GM18499 (cell line): Measurements from ENCODE around the gene DLG1.

ENCODE experiments used
- ATAC-seq: cut with Tn5 transposase; IDR thresholded peaks from one replicate; pipeline ENCODE4 v1.9.1; 2021; ENCODE audit warnings: moderate number of reproducible peaks; ENCODE audit not compliant: insufficient read depth, unreplicated experiment

Gene DLG1

DNA sequence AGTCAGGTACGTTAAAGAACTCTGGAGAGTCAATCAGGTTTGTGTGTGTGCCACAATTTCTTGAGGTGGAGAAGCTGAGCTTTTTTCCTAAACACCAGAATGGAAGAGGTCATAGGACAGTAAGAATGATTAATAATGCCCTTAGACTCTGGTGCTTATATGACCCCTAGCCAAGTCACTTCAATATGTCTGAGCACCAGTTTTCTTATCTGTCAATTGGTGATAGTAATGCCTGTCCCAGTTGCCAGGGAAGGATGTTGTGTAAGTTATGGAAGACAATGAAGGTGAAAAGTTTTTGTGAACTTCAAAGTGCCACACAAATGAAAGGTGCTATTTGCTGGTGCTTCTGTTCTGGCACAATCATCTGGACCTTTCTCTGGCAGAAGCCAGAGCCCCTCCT is 22.2 kb upstream of the DLG1 start:
- ATAC-seq, result no peak

DNA sequence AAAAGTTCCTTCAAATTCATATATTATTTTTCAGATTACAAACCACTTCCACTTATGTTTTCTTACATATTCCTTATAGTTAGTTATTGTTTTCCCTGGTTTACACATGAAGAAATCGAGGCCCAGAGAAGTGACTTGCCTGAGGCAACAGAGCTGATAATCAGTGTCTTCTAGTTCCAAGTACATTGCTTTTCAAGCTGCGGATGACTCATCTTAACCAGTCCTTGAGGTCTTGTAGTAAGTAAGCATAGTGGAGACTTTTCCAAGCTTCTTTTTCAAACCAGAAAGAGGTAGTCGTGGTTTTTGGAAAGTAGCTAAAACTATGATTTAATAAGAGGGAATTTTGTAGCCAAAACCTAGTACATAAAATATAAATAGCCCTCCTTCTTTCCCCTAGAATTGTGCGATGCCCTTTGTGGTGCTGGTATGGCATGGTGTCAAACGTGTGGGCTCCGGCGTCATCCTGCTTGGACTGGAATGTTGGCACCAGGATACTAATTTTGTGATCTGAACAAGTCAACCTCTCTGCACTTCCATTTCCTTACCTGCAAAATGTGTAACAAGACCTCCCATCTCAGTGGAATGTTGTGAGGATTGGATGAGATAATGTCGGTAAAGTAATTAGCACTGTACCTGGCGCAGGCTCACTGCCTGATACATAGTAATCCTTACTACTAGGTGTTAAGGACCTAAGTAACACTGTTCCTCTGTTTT is 19.0 kb upstream of the DLG1 start:
- ATAC-seq, result no peak

DNA sequence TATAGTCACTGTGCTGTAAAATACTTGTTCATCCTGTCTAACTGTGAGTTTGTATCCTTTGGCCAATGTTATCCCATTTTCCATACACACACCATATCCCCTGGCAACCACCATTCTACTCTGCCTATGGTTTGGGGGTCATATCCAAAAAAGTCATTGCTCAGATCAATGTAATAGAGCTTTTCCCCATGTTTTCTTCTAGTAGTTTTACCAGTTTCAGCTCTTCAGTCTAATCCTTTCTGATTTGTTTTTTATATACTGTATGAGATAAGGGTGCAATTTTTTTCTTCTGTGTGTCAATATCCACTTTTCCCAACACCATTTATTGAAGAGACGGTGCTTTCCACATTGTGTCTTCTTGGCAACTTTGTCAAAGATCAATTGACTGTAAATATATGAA is 14.0 kb upstream of the DLG1 start:
- ATAC-seq, result no peak

DNA sequence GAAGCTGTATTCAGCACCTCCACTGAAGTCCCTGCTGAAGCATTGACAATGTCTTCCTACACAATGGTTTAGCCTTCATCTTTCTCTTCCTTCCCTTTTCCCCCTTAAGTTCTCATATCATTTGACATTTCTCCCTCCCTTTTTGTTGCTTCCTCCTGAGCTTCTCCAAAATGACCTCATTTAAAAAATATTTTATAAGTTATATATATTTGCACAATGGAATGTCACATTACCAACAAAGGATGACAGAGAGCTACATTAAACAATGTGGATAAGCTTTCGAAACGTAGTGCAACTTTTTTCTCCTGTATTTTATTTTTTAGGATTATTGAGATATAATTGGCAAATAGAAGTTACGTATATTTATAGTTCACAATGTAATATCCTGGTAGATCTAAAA is 13.2 kb upstream of the DLG1 start:
- no peak for ATAC-seq

DNA sequence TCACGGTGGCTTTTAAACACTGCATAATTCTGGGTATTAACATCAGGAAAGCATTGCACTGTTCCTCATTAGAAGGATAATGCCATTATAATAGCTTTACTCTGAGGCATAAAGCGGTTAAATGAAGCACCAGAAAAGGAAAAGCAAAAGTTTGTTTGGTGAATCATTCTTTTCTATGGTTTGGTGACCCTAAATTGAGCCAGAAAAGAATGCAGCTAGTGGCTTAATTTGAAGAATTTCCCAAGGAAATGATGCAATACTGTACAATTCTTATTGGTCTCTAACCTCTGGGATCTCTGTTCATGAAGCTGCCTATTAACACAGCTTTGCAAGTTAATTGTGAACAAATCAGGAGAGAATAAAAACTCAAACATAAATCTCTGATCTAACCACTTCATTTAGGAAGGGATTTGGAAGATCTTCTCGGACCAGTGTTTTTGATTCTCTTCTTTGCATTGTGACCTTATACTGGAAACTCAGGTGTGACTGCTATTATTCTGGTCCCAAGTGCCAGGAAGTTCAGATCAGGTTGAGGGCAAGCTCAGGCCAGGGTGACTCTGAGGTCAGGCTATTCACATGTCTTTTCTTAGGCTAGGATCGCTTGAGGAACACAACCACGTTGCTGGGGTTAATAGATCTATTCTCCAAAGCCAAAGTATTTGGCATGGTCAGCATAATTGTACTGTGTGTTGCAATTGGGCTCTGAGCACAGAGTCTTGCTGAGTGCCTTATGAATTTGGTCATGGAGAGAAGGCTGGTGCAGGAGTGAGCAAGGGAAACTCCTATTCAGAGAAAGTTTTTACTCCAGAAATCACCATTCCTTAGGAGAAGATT is 11.3 kb upstream of the DLG1 start:
- ATAC-seq, result no peak

DNA sequence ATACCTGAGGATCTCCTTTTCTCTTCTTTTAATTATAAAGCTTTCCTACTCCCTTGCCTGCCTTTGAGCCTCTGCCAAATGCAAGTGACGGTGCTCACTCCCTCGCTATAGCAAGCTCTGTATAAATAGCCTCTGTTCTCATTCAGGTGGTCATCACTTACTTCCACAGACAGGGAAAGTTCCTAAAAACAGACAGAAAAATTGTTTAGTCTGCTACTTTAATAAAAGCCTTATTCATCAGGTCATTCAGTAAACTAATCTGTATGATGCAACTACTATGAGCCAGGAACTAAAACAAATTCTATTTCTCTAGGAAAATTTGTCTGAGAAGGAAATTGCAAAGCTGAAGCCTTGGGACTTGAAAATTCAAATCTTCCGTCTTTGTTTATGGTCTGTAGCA is 10.2 kb upstream of the DLG1 start:
- ATAC-seq, result no peak

DNA sequence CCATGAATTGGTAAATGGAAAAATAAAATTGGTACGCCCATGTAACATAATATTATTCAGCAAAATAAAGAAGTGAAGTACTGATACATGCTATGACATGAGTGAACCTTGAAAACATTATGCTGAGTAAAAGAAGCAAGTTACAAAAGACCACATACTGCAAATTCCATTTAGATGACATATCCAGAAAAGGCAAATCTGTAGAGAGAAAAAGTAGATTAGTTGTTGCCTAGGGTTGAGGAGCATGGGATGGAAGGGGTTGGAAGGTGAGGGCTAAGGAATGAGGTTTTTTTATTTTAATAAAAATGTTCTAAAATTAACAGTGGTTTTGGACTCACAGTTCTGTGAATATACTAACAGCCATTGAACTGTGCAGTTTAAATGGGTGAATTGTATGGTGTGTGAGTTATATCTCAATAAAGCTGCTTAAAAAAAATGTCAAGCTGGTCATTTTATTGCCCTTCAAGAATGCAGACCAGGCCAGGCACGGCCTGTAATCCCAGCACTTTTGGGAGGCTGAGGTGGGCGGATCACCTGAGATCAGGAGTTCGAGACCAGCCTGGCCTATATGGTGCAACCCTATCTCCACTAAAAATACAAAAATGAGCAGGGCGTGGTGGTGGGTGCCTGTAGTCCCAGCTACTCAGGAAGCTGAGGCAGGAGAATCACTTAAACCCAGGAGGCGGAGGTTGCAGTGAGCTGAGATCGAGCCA is 8.1 kb upstream of the DLG1 start:
- no peak for ATAC-seq

DNA sequence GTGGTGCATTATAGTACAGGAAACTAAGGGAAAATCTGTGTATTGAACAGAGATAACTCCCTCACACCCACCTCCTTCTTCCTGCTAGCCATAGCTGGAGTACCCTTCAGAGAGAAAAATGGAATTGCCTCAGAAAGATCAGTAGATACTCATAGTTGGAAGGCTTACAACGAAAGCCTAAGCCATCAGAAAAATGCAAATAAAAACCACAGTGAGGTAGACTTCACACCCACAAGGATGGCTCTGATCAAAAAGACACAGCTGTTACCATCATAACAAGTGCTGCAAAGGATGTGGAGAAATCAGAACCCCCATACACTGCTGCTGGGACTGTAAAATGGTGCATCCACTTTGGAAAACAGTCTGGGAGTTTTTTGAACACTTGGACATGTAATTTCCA is 7.4 kb upstream of the DLG1 start:
- ATAC-seq, result peak; percentile 80

DNA sequence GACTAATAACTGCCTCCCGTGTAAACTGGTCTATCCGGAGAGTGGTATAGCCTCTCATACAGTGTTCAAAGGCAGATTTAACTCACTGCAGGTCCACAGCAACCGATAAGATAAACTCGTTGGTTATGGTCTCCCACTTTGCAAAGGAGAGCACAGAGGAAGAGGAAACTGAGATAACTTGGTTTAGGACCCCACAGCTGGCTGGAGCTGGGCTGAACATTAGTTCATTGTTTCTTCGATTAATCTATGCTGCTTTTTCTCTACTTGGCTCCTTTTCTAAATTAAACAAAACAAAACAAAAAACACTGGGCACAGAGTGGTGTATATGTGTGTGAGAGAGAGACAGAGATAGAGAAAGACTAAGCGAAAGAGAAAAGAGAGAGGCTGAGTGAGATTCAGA is 5.0 kb upstream of the DLG1 start:
- no peak for ATAC-seq

DNA sequence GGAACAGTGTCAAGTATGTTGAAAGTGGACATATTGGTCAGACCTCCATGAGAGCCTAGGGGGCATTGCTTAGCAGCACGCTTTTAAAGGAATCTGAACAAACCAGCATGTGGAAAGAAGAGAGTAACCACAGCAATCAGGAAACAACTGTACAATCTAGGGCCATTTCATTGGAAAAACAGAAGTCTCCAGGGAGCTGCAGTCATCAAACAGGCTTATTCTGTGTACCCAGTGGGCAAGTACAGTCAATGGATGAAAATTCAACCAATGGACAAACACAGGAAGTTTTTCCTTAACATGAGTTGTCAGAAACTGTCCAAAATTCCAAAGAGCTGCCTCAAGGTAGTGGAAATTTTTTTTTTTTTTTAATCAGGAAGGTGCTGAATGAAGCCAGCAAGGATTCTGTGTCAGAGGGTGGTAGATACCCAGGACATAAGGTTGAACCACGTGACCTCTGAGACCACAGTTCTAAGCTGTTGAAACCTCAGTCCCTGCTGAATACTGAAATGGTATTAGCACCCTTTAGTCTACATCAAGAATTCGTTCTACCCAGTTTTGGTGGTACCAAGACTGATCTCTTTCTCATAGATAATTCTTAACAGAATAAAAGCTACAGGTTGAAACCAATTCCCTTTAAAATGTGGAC is 4.4 kb upstream of the DLG1 start:
- no peak for ATAC-seq

DNA sequence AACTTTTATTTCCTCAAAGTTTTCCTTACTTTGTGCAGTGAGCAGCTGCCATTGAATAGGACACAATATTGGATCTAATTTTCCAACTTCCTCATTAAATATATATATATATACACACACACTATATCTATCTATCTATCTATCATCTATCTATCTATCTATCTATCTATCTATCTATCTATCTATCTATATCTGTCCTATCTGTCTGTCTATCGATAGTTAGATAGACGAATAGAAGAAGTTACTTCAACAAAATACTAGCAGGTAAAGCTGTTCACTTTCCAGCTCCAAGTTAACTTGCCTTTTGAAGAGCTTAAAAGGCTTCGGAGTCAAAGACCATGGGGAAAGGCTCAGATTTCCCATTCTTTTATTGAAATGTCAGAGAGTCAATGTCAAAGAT is 3.6 kb upstream of the DLG1 start:
- no peak for ATAC-seq

DNA sequence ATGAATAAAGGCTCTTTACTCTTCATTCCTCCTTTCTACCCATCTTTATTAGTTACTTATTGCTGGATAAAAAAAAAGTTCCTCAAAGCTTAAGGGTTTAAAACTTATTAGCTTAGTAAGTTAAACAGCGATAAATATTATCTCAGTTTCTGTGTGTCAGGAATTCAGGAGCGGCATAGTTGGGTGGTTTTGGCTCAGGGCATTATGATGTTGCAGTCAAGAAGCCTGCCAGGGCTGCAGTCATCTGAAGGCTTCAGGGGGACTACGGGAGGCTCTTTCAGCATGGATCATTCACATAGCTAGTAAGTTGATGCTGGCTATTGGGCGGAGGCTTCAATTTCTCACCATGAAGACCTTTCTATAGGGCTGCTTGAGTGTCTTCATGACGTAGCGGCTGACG is 1.9 kb upstream of the DLG1 start:
- no peak for ATAC-seq

DNA sequence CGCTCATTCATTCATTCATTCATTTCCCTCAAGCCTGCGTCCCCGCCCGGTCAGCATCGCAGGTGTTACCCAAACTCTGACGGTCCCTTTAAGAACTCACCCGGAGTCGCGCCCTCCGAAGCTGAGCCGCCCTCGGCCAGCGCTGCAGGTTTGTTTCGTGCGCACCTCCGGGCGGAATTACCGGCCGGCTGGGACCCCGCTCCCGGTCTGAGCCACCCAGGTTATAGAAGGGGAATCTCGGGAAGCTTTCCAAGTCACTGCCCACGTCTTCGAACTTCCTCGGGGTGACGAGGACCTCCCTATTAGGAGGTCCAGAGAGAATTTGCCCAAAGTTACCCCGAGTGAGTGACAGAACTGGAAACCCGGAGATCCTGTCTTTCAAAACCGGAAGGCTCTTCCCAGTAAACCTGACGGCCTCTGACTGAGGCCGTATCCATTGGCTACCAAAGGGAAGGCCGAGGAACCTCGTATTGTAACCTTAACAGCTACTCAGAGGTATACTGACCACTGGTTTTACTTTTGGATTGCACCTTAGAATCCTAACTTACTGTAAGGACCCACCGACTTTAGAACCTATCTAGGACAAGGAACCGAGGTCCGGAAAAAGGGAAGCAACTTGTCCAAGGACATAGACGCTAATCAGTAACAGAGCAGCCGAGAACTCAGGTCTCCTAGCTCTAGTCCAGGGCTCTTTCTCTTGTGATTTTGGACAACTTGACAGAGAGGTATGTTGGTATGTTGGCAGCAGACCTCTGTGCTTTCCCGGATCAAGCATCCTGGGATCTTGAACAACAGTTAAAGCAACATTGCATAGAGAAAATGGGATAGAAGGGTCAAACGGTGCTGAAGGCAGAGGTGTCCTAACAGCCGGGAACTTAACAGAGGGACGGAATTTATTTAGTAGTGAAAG is 788 bp upstream of the DLG1 start:
- no peak for ATAC-seq

DNA sequence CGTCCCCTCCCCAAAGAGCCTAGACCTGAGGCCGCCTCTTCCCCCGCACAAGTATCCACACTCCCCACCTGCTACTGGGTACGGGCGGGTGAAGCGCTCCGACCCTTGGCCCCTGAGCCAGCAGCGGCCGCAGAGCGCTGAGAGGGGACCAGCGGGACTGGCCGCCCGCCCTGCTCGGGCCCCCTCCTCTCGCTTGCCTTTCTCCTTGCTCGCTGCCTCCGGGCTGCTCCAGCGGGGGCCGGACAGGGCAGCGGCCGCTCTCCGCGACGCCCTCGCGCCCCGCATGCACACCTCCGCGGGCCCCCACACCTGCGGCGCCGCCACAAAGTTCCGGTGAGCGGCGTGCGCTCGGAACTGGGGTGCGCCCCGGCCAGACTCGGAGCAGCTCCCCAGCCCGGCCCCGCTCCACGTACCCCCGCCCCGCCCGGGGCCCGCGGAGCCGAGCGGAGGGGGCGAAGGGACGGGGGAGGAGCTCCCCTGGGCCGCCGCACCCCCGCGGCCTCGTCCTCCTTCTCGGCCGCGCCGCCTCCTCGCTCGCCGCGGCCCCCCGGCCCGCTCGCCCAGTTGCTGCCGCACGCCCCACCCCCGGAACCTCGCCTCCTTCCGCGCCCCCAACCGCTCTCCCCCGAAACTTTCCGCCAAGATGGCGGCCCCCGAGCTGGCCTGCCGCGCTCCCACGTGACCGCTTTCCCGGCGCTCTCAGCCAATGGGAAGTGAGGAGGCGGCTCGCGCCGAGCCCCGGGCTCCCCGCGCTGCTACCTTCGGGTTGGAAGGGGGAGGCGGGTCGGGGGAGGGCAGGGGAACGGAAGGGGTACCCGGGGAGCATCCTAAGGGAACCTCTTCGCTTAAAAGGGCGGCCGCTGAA is 704 bp downstream of the DLG1 start:
- ATAC-seq, result no peak

DNA sequence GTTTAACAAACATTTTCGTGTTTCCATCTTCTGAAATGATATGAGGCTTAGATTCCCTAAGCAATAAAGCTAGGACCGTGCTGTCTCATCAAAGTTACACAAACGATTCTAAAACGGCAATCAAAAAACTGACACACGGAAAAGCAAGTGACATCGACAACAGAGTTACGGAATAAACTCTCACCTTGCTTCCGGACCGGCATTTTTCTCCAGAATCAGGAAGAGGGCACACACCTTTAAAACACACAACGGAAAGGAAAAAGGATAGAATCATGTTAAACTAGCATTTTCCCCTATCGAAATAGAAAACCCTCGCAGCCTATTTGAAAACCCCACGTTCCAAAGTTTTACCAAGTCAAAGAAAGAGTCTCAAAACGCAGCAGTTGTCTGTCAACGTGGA is 1.4 kb downstream of the DLG1 start:
- no peak for ATAC-seq

DNA sequence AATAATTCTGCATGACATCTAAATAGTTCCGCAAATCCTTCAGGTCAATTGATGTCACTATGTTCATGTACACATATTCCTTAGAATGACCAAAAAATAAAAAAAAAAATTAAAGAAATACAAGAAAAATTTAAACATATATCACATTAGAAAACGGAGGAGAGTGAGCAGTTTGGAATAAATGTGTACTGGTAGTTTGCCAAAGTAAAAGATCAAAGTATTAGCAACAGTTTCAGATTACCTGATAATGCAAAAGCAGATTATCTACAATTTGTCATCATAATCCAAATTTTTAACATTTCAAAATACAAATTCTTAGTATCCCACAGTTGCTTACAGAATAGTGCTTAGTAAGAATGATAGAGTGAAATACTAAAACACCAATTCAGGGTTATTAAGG is 1.9 kb downstream of the DLG1 start:
- ATAC-seq, result no peak

DNA sequence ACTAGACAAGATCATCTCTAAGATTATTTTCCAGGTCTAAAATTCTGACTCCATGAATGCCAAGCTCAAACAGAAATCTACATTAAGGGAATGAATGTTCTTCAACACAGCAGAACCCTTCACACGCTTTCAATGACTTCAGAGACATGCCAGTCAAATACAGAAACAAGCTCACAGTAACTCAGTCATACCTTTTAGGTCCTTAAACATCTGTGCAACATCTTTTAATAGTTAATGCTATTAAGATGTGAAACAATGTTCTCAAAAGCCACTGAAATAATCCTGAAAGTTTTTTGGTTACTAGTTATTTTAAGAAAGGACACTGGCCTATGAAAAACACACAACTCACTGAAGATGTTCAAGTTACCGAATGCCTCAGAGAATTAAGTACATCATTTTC is 2.5 kb downstream of the DLG1 start:
- ATAC-seq, result no peak

DNA sequence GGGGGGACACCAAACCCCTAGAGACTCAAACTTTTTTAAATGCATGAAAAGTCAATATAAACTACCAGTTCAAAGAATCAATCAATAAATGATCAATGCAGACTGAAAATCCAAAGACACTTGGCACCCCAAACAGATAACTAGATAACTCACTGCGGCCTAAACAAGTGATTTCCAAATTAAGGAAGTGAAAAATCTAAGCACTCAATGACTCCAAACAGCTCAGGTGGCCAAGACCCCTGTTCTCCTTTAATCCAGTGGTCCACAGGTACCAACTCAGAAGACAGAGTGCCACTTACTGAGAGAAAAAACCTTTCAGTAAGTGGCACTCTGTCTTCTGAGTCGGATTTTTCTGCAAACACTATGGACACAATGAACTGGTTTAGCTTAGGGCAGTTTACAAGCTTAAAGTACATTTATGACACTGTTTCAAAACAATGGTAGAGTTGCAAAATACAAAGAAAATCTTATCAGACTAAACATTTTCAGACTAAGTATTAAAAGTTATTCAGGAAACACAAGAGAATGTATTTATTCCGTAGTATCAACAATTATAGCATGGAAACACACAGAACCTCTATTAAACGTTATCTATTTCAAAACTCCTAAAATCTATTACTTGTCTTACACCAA is 4.7 kb downstream of the DLG1 start:
- no peak for ATAC-seq

DNA sequence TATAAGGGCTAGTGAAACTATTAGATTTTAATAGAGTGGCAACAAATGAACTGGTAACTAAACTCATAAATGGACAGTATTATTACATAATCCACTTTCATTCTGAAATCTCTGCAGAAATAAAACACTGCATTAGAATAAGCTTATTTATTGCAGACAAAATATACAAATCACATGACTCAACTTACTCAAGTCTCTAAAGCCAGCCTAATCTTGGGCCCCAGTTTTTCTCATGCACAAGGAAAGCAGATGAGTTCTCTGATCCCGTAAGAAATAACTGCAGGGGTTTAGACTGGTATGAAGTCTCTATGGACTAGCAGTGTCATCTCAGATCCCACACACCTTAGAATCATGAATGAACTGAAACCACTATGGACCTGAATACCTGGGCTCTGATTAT is 5.8 kb downstream of the DLG1 start:
- no peak for ATAC-seq
